BLaER1 treated with 17β-estradiol and CSF1 and Interleukin-3, amounts not matched to agents 10 nM and 100 nM (cell line): ENCODE measurements around the gene CCDC34.

Experiments
- H3K27ac ChIP-seq, 11 experiments: shearing (Covaris generic); formaldehyde crosslinking; 2 replicates each; pipeline ENCODE4 v1.8.1; 2022
- H3K27me3 ChIP-seq, 11 experiments: shearing (Covaris generic); formaldehyde crosslinking; 2 replicates each; pipeline ENCODE4 v1.8.1; 2022
- H3K36me3 ChIP-seq, 11 experiments: shearing (Covaris generic); formaldehyde crosslinking; 2 replicates each; pipeline ENCODE4 v1.8.1; 2022
- H3K4me1 ChIP-seq, 10 experiments: shearing (Covaris generic); formaldehyde crosslinking; 2 replicates each; pipeline ENCODE4 v1.8.1; 2022
- H3K4me2 ChIP-seq, 11 experiments: shearing (Covaris generic); formaldehyde crosslinking; 2 replicates each; pipeline ENCODE4 v1.8.1; 2022
- H3K4me3 ChIP-seq, 10 experiments: shearing (Covaris generic); formaldehyde crosslinking; 2 replicates each; pipeline ENCODE4 v1.8.1; 2022
- H3K9ac ChIP-seq, 11 experiments: shearing (Covaris generic); formaldehyde crosslinking; 2 replicates each; pipeline ENCODE4 v1.8.1; 2022
- H3K9me3 ChIP-seq, 11 experiments: shearing (Covaris generic); formaldehyde crosslinking; replicated peaks in 1 of 11; 2 replicates each; pipeline ENCODE4 v1.8.1; 2022
- H4K20me1 ChIP-seq, 11 experiments: shearing (Covaris generic); formaldehyde crosslinking; 2 replicates each; pipeline ENCODE4 v1.8.1; 2022
- Cebpa-rat ChIP-seq, 11 experiments: shearing (Covaris generic); IDR thresholded peaks; 2 replicates each; pipeline ENCODE4 v1.8.1; 2022

CCDC34 gene

GRCh38 chr11:27303903-27304302 is 59.1 kb downstream of the CCDC34 start:
- TF ChIP-seq Cebpa-rat (IDR thresholded peaks at IDR 0.05): no peak
- Histone ChIP-seq H3K4me2 (no peak overlapping the region), H3K4me3 (no peak overlapping the region), H3K27me3 (no peaks in the 10 kb centered on the region), H3K9me3 (peaks cover 18 to 29% (median 26%) of the 10 kb centered on the region in 11 experiments), H3K27ac (no peak overlapping the region), H3K9ac (no peak overlapping the region), H3K4me1 (no peaks in the 10 kb centered on the region), H3K36me3 (no peaks in the 10 kb centered on the region), H4K20me1 (no peaks in the 10 kb centered on the region)

- Histone ChIP-seq H3K27ac (no peak overlapping the region), H3K4me2 (no peak overlapping the region), H3K9ac (no peak overlapping the region), H3K9me3 (peaks cover 17 to 26% (median 24%) of the 10 kb centered on the region in 11 experiments), H3K4me1 (no peaks in the 10 kb centered on the region), H3K27me3 (no peaks in the 10 kb centered on the region), H3K36me3 (no peaks in the 10 kb centered on the region), H4K20me1 (no peaks in the 10 kb centered on the region), H3K4me3 (no peak overlapping the region)
- TF ChIP-seq Cebpa-rat (IDR thresholded peaks at IDR 0.05): no peak
Observed at GRCh38 chr11:27300974-27301373, 62.0 kb downstream of the CCDC34 start.

GRCh38 chr11:27297616-27298015 is 65.4 kb downstream of the CCDC34 start:
- Histone ChIP-seq H4K20me1 (no peaks in the 10 kb centered on the region), H3K4me3 (no peak overlapping the region), H3K4me1 (no peaks in the 10 kb centered on the region), H3K27ac (no peak overlapping the region), H3K36me3 (no peaks in the 10 kb centered on the region), H3K27me3 (no peaks in the 10 kb centered on the region), H3K9ac (no peak overlapping the region), H3K9me3 (peaks cover 0 to 6% (median 2%) of the 10 kb centered on the region in 11 experiments; a peak in 12 of 22 replicates), H3K4me2 (no peak overlapping the region)
- no peak for TF ChIP-seq Cebpa-rat (IDR thresholded peaks at IDR 0.05)

- H3K27ac ChIP-seq: no peak overlapping the region
- no peak overlapping the region for H3K9ac ChIP-seq
- H3K4me3 ChIP-seq: no peak overlapping the region
Observed at GRCh38 chr11:27296497-27296896, 66.5 kb downstream of the CCDC34 start.

GRCh38 chr11:27295928-27296327 is 67.1 kb downstream of the CCDC34 start:
- peaks cover 0 to 4% (median 0%) of the 10 kb centered on the region in 11 experiments; a peak in 1 of 22 replicates for H3K36me3 ChIP-seq
- peaks cover 17 to 22% (median 19%) of the 10 kb centered on the region in 11 experiments for H3K9me3 ChIP-seq
- H3K27me3 ChIP-seq: no peaks in the 10 kb centered on the region
- no peak overlapping the region for H3K27ac ChIP-seq
- no peaks in the 10 kb centered on the region for H4K20me1 ChIP-seq
- no peak for TF ChIP-seq Cebpa-rat (IDR thresholded peaks at IDR 0.05)
- H3K4me3 ChIP-seq: no peak overlapping the region
- no peak overlapping the region for H3K4me2 ChIP-seq
- H3K9ac ChIP-seq: no peak overlapping the region
- no peaks in the 10 kb centered on the region for H3K4me1 ChIP-seq

More at GRCh38 chr11:27296497-27296896, 66.5 kb downstream of the CCDC34 start:
- no peak for TF ChIP-seq Cebpa-rat (IDR thresholded peaks at IDR 0.05)
- Histone ChIP-seq H3K9me3 (peaks cover 11 to 17% (median 13%) of the 10 kb centered on the region in 11 experiments), H3K4me1 (no peaks in the 10 kb centered on the region), H3K36me3 (peaks cover 0 to 2% (median 0%) of the 10 kb centered on the region in 11 experiments; a peak in 1 of 22 replicates), H4K20me1 (no peaks in the 10 kb centered on the region), H3K27me3 (no peaks in the 10 kb centered on the region), H3K4me2 (no peak overlapping the region)

GRCh38 chr11:27294654-27295053 is 68.4 kb downstream of the CCDC34 start:
- H3K4me2 ChIP-seq: no peak overlapping the region
- H4K20me1 ChIP-seq: no peaks in the 10 kb centered on the region
- H3K36me3 ChIP-seq: peaks cover 0 to 4% (median 0%) of the 10 kb centered on the region in 11 experiments; a peak in 1 of 22 replicates
- no peak overlapping the region for H3K9ac ChIP-seq
- H3K27me3 ChIP-seq: no peaks in the 10 kb centered on the region
- no peak for TF ChIP-seq Cebpa-rat (IDR thresholded peaks at IDR 0.05)
- H3K4me3 ChIP-seq: no peak overlapping the region
- no peaks in the 10 kb centered on the region for H3K4me1 ChIP-seq
- no peak overlapping the region for H3K27ac ChIP-seq
- H3K9me3 ChIP-seq: peaks cover 24 to 33% (median 30%) of the 10 kb centered on the region in 11 experiments

- no peak overlapping the region for H3K4me3 ChIP-seq
- H3K9me3 ChIP-seq: peaks cover 24 to 33% (median 31%) of the 10 kb centered on the region in 11 experiments
- no peaks in the 10 kb centered on the region for H3K27me3 ChIP-seq
- H3K9ac ChIP-seq: no peak overlapping the region
- H3K4me1 ChIP-seq: no peaks in the 10 kb centered on the region
- no peak overlapping the region for H3K27ac ChIP-seq
- no peak for TF ChIP-seq Cebpa-rat (IDR thresholded peaks at IDR 0.05)
- peaks cover 0 to 4% (median 0%) of the 10 kb centered on the region in 11 experiments; a peak in 1 of 22 replicates for H3K36me3 ChIP-seq
- H4K20me1 ChIP-seq: no peaks in the 10 kb centered on the region
- no peak overlapping the region for H3K4me2 ChIP-seq
Observed at GRCh38 chr11:27293515-27294417, 69.2 kb downstream of the CCDC34 start.

- peaks cover 24 to 33% (median 31%) of the 10 kb centered on the region in 11 experiments for H3K9me3 ChIP-seq
- H3K4me1 ChIP-seq: no peaks in the 10 kb centered on the region
- H3K9ac ChIP-seq: no peak overlapping the region
- TF ChIP-seq Cebpa-rat (IDR thresholded peaks at IDR 0.05): no peak
- H3K4me2 ChIP-seq: no peak overlapping the region
- peaks cover 0 to 4% (median 0%) of the 10 kb centered on the region in 11 experiments; a peak in 1 of 22 replicates for H3K36me3 ChIP-seq
- no peak overlapping the region for H3K27ac ChIP-seq
- no peak overlapping the region for H3K4me3 ChIP-seq
- H4K20me1 ChIP-seq: no peaks in the 10 kb centered on the region
- no peaks in the 10 kb centered on the region for H3K27me3 ChIP-seq
Observed at GRCh38 chr11:27292637-27293010, 70.4 kb downstream of the CCDC34 start.

GRCh38 chr11:27291954-27292636 is 70.9 kb downstream of the CCDC34 start:
- no peaks in the 10 kb centered on the region for H3K4me1 ChIP-seq
- H3K27ac ChIP-seq: no peak overlapping the region
- no peak for TF ChIP-seq Cebpa-rat (IDR thresholded peaks at IDR 0.05)
- H3K36me3 ChIP-seq: peaks cover 0 to 4% (median 0%) of the 10 kb centered on the region in 11 experiments; a peak in 1 of 22 replicates
- H3K4me3 ChIP-seq: no peak overlapping the region
- H4K20me1 ChIP-seq: no peaks in the 10 kb centered on the region
- H3K4me2 ChIP-seq: no peak overlapping the region
- H3K9ac ChIP-seq: no peak overlapping the region
- H3K27me3 ChIP-seq: no peaks in the 10 kb centered on the region
- peaks cover 24 to 33% (median 31%) of the 10 kb centered on the region in 11 experiments for H3K9me3 ChIP-seq
